ENCODE data around the gene AKAP13. TPM values are rescaled to one million over a fixed set of nuclear protein-coding genes. Genes with fewer than 3 reads are reported as not detected.
"Not testable (repeated sequence)": the region's sequence is repeated elsewhere in the genome, so short reads cannot be mapped to it uniquely, and the experiment has no call there.

Gene AKAP13
- 84.9 TPM for total RNA-seq

- ATAC-seq: peak; percentile 94
These were observed at the start of gene AKAP13 for GRCh38 chr15:85380217-85380811. AKAP13 (plus strand) TSS chr15:85380603; CDS start chr15:85485721, 105,118 bp downstream.

DNA sequence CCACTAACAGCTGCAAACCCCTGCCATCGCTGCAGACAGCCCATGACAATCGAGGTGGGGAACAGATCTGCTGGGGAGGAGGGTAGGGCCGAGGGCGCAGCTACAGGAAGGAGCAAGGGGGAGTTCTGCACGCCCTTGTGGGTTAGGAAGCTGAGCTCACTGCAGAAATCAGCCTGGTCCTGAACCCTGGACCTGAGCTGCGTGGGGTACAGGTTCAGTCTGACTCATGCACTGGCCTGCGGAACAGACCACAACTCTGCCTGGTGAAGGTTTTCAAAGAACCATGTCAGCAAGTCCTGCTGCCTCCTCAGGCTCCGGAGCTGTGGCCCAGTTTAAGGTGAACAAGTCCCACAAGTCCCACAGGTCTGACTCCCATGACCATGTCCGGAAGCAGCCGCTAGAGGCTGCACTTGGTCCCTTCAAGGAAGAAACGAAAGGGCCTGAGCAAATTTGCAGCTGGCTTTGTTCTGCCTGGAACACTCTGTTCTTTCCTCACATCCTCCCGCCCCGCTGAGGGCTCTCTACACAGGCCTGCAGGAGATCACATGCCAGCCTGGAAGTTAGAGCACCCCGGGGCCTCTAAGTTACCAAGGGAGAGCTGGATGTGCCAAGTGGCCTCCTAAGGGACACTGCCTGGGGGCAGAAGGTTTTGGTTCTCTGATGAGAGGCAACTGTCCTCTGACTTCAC, 49.4 kb upstream of the AKAP13 start:
- ATAC-seq: peak; percentile 95

DNA sequence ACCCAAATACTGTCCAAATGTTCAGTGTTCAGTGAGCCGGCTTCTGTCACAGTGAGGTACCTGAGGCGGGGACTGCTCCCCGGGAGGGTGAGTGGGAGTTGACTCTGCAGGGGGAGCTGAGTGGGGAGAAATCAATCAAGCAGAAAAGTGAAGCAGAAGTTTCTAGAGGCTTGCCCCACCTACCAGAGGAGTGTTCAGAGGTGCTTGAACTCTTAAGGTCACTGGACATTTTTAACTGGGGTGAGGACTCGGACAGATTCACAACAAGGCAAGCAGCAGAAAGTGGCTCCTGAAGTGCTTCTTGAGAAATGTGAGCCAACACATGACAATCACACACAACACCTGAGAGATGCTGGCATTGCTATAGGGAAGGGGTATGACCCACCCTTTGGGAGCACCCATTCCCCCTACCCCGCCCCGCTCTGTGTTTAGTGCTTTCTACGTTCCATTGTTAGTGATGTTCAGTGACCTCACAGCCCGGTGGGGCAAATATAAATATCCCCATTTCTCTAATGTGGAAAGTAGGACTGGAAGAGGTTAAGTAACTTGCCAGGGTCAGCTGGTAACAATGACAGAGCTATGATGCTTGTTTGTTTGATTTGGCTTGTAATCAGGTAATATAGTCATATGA, 48.6 kb upstream of the AKAP13 start:
- peak; percentile 1 for ATAC-seq

GRCh38 chr15:85333132-85333831, 47.1 kb upstream of the AKAP13 start:
- no peak for ATAC-seq

DNA sequence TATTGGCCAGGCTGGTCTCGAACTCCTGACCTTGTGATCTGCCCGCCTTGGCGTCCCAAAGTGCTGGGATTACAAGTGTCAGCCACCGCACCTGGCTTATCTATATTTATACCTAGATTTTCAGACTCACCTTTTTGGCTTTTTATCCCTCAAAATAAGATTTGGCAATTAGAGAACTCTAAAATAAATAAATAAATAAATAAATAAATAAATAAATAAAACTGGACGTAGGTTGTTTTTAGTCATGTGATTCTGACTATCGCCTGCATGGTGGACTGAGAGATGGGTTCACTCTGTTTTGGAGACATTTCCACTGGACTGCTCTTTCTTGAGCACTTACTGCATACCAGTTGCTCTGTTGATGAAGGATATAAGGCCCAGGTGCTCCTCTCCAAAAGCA, 46.2 kb upstream of the AKAP13 start:
- no peak for ATAC-seq

DNA sequence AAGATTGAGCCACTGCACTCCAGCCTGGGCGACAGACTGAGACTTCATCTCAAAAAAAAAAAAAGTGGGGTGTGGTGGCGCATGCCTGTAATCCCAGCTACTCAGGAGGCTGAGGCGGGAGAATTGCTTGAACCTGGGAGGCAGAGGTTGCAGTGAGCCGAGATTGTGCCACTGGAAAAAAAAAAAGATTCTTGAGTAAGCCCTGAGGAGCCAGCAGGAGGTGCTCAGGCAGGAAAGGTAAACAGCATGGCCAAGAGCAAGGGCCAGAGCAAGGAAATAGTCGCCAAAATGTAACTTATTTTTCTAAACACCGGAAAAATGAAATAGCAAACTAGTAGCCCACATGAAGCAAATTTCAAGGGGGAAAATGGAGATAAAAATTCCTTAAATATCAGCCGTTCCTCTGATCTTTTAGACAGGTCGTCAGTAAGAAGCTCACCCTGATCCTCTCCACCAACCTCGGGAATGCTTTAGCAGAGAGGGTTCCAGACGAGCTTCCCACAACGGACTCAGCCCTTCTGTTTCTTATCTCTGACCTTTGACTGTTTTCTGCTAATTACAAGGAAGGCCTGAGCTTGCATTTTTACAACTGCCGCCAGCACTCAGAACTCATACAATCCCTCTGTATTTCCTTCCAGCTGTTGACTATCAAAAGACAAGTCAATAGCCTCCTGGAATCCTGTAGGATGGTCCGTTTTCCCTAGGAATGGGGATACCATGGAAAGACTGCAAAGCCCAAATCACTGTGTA, 45.0 kb upstream of the AKAP13 start:
- no peak for ATAC-seq

DNA sequence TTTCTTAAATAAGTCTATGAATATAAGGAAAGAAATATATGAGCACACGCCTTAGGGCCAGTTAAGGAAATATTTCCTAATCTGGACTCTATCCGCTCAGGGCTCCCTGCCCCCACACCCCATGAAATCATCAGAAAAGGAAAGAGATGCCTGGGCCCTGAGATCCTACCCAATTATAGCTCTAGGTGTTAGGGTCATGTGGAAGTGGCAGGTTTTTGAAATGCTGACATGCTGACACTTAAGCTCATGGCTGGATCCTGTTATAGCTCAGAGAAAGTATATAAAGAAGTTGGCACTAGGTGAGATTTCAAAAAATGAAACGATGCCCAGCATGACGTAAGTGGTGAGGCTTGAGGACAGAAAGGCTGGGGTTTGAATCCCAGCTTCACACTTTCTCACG, 43.5 kb upstream of the AKAP13 start:
- ATAC-seq: no peak

- peak; percentile 12 for ATAC-seq
These were observed 42.9 kb upstream of the AKAP13 start for GRCh38 chr15:85337425-85338074.

GRCh38 chr15:85340321-85340665, 40.1 kb upstream of the AKAP13 start:
- ATAC-seq: no peak

GRCh38 chr15:85340852-85341251, 39.6 kb upstream of the AKAP13 start:
- ATAC-seq: no peak

DNA sequence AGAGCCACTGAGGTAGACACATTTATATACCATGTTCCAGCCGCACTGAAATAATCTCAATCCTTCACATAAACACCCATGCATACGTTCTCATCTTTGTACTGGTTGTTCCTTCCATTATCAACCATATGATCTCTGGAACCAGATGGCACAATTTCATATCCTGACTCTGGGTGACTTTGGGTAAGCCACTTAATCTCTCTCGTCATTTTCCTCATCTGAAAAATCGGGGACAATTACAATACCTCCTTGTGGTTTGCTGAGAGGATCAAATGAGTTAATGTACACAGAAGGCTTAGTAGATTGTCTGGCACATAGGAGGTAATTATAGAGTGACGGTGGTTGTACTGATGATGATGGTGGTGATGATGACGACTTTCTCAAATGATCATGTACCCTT, 38.2 kb upstream of the AKAP13 start:
- not testable (repeated sequence) for ATAC-seq

DNA sequence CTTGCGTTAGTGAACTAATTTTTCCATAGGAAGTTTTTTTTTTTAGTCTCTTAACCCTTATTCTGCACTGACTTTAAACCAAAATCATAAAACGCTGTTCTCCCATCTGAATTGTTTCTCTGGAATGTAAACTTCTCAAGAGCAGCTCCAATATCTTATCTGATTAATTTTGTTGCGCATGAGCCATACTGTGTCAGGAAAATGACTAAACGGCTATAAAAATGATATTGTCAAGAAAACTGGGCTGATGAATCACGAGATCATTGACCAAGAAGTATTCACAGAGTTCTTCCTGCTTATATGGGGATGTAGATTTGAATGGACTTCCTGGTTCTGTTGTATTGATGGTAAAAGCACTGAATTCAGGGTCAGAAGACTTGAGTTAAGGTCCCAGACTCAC, 37.0 kb upstream of the AKAP13 start:
- peak; percentile 44 for ATAC-seq

DNA sequence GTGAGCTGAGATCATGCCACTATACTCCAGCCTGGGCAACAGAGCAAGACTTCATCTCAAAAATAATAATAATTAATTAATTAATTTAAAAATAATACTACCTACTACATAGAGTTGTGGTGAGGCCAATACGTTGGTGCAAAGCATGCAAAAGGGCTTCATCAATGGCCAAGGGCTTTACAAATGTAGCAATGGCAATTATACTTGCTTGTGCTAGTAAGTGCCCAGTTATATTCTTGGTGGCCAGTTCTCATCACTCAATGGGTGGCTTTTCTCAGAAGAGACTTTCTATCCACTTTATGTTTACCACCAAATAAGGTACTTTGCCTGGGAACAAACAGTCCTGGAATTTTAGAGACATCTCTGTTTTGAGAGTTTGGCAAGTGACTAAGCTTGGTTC, 36.2 kb upstream of the AKAP13 start:
- peak; percentile 1 for ATAC-seq

DNA sequence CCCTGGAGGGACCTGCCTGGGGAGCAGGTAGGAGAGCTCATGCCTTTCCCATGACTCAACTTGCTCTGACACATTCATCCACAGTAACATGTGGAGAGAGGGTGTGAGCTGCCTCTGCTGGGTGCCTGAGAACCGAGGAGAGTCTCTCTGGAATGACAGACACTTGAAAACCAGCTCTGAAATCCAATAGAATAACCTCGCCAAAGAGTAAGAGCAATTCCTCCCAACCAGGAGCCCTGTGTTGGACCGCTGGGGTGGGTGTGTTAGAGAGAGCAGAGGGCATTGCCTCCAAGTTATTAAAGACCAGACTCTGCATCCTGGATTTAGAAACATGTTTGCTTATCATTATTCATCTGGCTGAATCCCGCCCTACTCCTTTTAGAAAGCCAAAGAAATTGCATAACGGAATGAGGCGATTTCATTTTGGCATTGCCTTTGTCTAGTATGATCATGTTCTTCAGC, 35.7 kb upstream of the AKAP13 start:
- peak; percentile 93 for ATAC-seq

DNA sequence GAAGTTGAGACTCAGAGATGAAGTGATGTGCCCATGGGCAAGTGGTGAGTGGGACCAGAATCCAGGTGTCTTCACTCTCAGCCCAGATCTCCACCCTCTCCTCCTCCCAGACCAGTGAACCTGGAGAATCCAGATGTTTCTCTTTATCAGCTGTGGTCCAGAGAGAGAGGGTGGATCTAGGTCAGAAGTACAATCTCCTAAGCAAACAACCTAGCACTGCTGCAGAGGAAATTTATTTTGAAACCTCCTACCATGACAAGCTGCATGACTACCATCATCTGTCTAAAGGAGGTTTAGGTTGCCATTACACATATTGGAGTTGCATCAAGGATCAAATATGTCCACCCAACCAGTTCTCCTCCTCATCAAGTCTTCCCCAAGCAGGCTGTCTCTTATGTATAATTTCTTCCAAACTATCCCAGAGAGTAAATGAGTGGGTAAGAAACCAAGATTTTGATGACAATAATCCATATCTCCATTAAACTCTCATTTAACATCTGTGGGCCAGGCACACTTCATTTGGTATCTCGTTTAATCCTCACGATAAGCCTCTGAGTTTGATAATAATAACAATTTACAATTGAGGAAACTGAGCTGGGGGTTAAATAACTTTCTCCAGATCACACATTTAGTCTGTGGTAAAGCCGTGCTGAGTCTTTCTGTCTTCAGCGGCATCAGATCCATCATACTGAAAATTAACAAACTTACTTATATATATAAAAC, 35.0 kb upstream of the AKAP13 start:
- ATAC-seq: peak; percentile 53

- ATAC-seq: peak; percentile 7
These were observed 33.8 kb upstream of the AKAP13 start for GRCh38 chr15:85346462-85347084.

- ATAC-seq: not testable (repeated sequence)
These were observed 32.9 kb upstream of the AKAP13 start for GRCh38 chr15:85347264-85348047.

DNA sequence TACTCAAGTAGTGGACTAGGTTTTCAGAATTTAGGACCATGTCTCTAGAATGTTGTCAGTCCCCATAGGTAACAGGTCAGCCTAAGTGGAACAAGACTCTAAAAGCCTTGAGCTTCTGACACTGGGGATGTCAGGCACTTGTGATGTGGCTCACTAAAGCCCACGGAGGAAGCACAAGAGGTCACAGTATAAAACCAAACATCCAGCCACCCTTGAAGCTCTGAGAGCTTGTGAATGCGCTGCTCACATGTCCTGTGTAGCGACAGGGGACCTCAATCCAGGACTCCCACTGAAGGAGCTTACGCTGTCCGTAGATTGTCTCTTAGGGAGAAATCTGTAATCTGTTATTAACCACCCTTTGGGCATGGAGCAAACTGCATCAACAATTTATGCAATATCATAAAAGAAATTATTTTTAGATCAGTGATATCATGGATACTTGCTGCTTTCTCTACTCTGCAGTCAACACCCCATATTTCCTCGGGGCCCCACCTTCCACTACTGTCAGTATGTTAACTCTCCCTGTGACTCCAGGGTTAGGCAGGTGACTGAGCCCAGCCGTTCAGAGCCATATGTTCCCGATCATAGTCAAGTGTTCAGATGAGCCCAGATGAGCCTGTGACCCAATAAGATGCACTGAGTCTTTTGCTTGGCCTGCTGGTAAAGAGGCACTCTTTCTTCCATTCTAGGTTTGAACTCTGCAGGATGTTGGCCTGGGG, 32.2 kb upstream of the AKAP13 start:
- ATAC-seq: not testable (repeated sequence)

GRCh38 chr15:85349062-85349461, 31.3 kb upstream of the AKAP13 start:
- ATAC-seq: not testable (repeated sequence)
